T1000 (cell line): ENCODE data around the gene KRT37.
"Not testable (repeated sequence)": the region's sequence is repeated elsewhere in the genome, so short reads cannot be mapped to it uniquely, and the experiment has no call there.

Experiments used
- DNase-seq: peaks from one replicate; lab custom pipeline; 2025; ENCODE audit warnings: mixed read lengths; lab: John Stamatoyannopoulos, UW

Gene KRT37

GRCh38 chr17:41434415-41434814 lies 10.0 kb upstream of the KRT37 start:
- no peak for DNase-seq

GRCh38 chr17:41434005-41434404 lies 9.6 kb upstream of the KRT37 start:
- no peak for DNase-seq

- no peak for DNase-seq
Observed at GRCh38 chr17:41433586-41433985, 9.2 kb upstream of the KRT37 start.

GRCh38 chr17:41430376-41430775 lies 6.0 kb upstream of the KRT37 start:
- DNase-seq, result not testable (repeated sequence)

- no peak for DNase-seq
Observed at GRCh38 chr17:41429667-41430066, 5.3 kb upstream of the KRT37 start.

- peak; percentile 14 for DNase-seq
Observed at GRCh38 chr17:41428591-41429291, 4.4 kb upstream of the KRT37 start.

- DNase-seq, result not testable (repeated sequence)
Observed at GRCh38 chr17:41422586-41422985, 1.8 kb downstream of the KRT37 start.

GRCh38 chr17:41421617-41422016 lies 2.8 kb downstream of the KRT37 start:
- no peak for DNase-seq

- DNase-seq, result no peak
Observed at GRCh38 chr17:41421116-41421515, 3.3 kb downstream of the KRT37 start.

GRCh38 chr17:41420134-41420533 lies 4.3 kb downstream of the KRT37 start:
- no peak for DNase-seq

GRCh38 chr17:41419716-41420115 lies 4.7 kb downstream of the KRT37 start:
- DNase-seq, result no peak

- DNase-seq, result no peak
Observed at GRCh38 chr17:41418116-41418860, 6.1 kb downstream of the KRT37 start.

GRCh38 chr17:41417576-41418015 lies 6.8 kb downstream of the KRT37 start:
- no peak for DNase-seq

- no peak for DNase-seq
Observed at GRCh38 chr17:41417127-41417526, 7.3 kb downstream of the KRT37 start.

GRCh38 chr17:41416479-41416878 lies 7.9 kb downstream of the KRT37 start:
- no peak for DNase-seq

- DNase-seq, result no peak
Observed at GRCh38 chr17:41415833-41416335, 8.5 kb downstream of the KRT37 start.

- no peak for DNase-seq
Observed at GRCh38 chr17:41415411-41415810, 9.0 kb downstream of the KRT37 start.

GRCh38 chr17:41413982-41414381 lies 10.4 kb downstream of the KRT37 start:
- no peak for DNase-seq

GRCh38 chr17:41413353-41413957 lies 10.9 kb downstream of the KRT37 start:
- DNase-seq, result no peak

GRCh38 chr17:41411072-41411840 lies 13.1 kb downstream of the KRT37 start:
- no peak for DNase-seq

GRCh38 chr17:41407226-41407625 lies 17.2 kb downstream of the KRT37 start:
- DNase-seq, result no peak

GRCh38 chr17:41406205-41406604 lies 18.2 kb downstream of the KRT37 start:
- DNase-seq, result no peak
